Ramos (cell line): ENCODE results near the gene MTPN.

Source experiments
- in situ Hi-C: fragments of 300-500 bp; cut with MboI; formaldehyde crosslinking; loops from one replicate; pipeline ENCODE4 v1.14.3; 2022; ENCODE audit warnings: low sequenced_read_pairs; ENCODE audit not compliant: unreplicated experiment

MTPN gene

DNA sequence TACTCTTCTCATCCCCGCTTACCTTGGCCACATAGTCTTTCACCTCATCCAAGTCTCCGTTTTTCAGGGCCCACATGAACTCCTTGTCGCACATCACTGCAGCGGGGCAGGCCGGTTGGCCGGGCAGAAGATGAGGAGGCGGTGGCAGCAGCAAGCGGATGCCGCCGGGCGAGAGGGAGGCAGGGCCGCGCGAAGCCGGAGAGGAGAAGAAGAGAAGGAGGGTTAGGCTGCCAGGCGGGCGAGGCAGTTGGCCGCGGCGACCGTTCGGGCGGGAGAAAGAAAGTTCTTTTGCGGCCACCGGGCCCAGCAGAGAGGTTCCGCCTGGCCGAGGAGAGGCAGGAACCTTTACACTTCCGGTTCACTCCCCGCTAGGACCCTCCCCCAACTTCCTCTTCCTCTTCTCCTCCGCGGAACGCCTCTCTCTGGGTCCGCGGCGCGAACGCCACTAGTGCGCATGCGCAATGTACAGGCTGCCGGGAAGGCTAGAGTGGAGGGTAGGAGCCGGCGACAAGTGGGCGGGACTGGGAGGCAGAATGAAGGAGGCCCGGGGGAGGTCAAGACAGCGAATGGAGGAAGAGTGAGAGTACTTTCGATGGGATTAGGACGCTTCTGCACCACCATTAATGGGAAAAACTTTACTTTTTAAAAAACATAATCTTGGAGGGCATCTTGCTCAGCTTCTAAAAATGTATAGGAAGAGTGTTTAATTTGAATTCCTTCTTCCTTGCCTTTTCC is at the start of gene MTPN:
MTPN (minus strand) TSS at position 353 of the 735 bp plus-strand sequence; CDS start at position 94, 259 bp downstream.
- in situ Hi-C loops, result loop anchor here (10.0 kb wide), 1 partner anchor 388 kb away; no protein-coding TSS in a partner anchor

GRCh38 chr7:136026209-136026608 is 49.0 kb upstream of the MTPN start:
- in situ Hi-C loops, result no loop called here

- in situ Hi-C loops, result no loop called here
Measured at GRCh38 chr7:136023134-136023869, 46.1 kb upstream of the MTPN start.

DNA sequence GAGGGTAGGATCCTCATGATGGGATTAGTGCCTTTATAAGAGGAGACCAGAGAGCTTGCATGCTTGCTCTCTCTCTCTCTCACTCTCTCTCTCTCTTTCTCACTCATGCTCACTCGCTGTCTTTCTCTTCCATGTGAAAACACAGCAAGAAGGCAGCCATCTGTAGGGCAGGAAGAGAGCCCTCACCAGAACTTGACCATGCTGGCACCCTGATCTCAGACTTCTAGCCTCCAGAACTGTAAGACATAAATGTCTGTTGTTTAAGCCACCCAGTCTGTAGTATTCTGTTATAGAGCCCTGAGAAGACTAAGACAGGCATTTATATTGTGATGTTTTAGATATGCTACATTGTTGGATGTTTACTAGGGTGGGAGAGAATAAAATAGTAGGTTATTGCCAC is 43.4 kb upstream of the MTPN start:
- in situ Hi-C loops, result no loop called here

DNA sequence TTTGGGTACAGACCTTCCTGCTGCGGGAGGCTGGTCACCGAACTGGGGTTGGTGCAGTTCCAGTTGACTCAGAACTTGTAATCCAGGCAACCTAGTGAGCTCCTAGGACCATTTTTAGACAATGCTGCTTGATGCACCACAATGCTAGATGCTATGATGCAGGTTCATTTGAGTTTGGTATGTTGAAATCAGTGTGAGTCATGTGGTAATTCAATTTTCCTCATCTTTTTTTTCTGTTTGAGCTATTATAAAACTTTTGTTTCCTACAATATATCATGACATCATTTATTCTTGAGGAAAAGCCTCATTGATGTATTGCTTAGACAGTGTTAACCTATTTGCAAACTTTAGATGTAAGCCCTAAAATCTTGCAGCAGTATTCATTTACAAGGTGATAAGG is 40.9 kb upstream of the MTPN start:
- in situ Hi-C loops, result no loop called here

DNA sequence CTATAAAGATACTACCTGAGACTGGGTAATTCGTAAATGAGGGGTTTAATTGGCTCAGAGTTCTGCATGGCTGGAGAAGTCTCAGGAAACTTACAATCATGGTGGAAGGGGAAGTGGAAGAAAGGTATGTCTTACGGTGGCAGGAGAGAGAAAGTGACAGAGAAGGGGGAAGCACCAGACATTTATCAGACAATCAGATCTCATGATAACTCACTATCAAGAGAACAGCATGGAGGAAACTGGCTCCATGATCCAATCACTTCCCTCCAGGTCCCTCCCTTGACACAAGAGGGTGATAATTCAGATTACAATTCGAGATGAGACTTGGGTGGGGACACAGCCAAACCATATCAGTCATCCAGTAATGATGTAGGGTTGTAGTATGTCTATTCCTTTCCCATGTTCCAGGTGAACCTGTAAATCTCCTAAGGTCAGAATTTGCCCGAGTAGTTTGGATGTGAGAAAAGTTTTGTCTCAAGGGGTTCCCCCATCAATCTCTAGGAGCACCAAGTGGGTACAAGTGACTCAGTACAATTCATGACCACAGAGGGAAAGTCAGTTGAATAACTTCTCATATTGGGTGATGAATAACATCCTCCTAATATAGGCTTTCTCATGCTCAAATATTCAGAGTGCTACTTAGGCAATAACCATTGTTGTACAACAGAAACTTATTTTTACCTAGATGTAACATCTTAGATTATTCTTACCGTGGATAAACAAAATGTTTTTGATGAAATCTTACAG is 39.7 kb upstream of the MTPN start:
- in situ Hi-C loops, result no loop called here

DNA sequence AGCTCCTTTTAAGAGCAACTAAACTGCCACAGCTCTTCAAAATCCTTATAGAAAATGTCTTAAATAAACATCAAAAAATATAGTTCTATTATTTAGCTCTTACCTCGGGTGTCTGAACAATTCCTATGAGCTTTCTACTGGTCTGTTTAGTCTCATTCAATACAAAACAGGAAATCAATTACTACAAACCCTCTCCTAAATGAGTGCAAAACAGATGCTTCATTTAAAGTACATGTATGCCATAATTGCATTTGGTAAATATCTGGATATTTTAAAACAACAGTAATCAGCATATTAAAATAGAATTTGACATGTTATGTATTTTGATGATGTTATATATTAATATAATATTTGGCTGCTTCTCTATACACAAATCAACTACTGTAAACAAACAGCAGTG is 38.5 kb upstream of the MTPN start:
- in situ Hi-C loops, result no loop called here

- in situ Hi-C loops, result no loop called here
Measured at GRCh38 chr7:136014659-136015058, 37.5 kb upstream of the MTPN start.

DNA sequence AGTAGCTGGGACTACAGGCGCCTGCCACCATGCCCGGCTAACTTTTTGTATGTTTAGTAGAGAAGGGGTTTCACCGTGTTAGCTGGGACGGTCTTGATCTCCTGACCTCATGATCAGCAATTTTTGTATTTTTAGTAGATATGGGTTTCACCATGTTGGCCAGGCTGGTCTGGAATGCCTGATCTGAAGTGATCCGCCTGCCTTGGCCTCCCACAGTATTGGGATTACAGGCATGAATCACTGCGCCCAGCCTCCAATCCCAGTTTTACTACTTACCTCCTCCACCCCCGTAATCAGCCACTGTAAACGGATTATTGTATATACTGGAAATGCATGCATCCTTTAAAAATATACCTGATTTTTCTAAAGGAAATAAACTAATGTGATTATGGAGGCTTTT is 35.1 kb upstream of the MTPN start:
- in situ Hi-C loops, result no loop called here

GRCh38 chr7:136009488-136010079 is 32.4 kb upstream of the MTPN start:
- in situ Hi-C loops, result loop anchor here (5.0 to 10.0 kb wide), 2 partner anchors 207 to 725 kb away; no protein-coding TSS in a partner anchor

- in situ Hi-C loops, result loop anchor here (5.0 to 10.0 kb wide), 2 partner anchors 204 to 721 kb away; no protein-coding TSS in a partner anchor
Measured at GRCh38 chr7:136006208-136006607, 29.0 kb upstream of the MTPN start.

DNA sequence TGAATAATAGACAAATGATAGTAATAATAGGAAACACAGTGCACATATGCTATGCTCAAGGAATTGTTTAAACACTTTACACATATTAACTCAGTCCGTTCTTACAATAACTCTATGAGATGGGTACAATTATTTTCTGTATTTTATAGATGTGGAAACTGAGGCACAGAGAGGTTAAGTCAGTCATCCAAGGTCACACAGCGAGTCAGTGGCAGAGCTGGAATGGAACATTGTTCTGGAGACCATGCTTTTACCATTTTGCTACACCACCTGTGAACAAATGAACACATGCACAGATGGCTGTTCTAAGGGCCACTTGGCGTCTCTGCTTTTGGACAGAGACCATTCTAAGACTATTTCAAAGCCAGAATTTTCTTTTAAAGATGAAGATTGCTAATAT is 26.9 kb upstream of the MTPN start:
- in situ Hi-C loops, result loop anchor here (10.0 kb wide), 1 partner anchor 719 kb away; no protein-coding TSS in a partner anchor

GRCh38 chr7:136002802-136003201 is 25.6 kb upstream of the MTPN start:
- in situ Hi-C loops, result loop anchor here (10.0 kb wide), 1 partner anchor 718 kb away; no protein-coding TSS in a partner anchor

DNA sequence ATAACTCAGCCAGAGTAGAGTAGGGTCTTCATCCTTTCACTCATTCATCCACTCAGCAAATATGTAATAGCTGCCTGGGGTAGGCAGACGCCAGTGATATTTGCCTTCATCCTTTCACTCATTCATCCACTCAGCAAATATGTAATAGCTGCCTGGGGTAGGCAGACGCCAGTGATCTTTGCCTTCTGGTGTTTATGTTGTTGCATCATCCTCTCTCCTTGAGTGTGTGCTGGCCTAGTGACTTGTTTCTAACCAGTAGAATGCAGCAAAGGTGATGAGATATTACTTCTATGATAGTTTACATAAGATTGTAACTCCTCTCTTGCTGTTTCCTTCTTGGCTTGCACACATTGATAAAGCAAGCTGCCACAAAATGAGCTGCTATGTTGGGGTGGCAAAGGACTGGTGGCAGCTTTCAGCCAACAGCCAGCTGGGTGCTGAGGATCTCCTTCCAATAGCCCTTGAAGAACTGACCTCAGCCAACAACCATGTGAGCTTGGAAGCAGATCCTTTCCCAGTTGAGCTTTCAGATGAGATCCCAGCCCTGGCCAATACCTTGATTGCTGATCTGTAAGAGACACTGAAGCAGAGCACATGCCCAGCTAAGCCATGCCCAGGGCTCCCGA is 23.2 kb upstream of the MTPN start:
- in situ Hi-C loops, result loop anchor here (10.0 kb wide), 1 partner anchor 716 kb away; no protein-coding TSS in a partner anchor

DNA sequence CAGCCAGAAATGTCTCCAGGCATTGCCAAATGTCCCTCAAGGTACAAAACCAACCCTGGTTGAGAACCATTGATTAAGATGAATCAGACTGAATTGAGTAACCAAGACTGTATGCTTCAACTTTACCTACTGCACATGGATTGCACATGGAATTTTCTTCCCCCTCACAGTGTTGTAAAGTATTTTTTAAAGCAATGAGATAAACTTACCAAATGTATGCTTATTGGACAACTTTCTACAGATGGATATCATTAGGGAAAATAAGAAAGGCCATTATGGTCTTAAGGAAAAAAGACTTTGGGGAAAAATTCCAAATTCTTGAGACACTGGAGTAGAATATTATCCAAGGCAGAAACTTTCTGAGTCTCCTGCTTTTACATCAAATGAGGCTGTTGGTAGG is 20.9 kb upstream of the MTPN start:
- in situ Hi-C loops, result no loop called here

DNA sequence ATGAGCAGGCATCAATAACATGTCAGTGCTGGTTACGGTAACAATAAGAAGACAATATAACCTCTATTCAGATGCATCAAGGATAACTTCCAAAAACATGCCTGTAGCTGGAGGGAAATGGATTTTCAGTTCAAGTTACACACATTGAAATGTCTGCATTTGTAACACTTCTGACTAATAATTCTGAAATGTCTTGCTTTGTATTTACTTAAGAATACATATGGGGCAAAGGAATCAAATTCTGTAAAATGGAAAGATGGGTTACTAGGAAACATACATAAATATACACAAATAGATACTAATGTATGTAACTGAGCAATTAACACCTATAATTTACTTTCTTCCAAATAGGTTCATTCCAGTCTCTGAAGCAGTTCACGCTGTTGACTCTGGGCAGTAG is 18.6 kb upstream of the MTPN start:
- in situ Hi-C loops, result no loop called here

- in situ Hi-C loops, result no loop called here
Measured at GRCh38 chr7:135994466-135995205, 17.5 kb upstream of the MTPN start.

DNA sequence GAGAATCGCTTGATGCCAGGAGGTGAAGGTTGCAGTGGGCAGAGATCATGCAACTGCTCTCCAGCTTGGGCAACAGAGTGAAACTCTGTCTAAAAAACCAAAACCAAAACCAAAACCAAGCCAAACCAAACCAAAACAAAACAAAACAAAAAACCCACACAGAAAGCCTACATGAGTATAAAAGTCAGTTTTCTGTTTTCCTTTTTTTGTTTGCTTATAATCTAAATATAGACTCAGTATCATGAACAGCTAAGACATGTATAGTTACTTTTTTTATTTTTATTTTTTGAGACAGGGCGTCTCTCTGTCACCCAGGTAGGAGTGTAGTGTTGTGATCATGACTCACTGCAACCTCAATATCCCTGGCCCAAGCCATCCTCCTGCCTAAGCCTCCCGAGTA is 16.8 kb upstream of the MTPN start:
- in situ Hi-C loops, result no loop called here

GRCh38 chr7:135991906-135992305 is 14.7 kb upstream of the MTPN start:
- in situ Hi-C loops, result no loop called here
